ENCODE results near the gene DNMT1.
"Not testable (repeated sequence)": the region's sequence is repeated elsewhere in the genome, so short reads cannot be mapped to it uniquely, and the experiment has no call there.

The DNMT1 gene

DNA sequence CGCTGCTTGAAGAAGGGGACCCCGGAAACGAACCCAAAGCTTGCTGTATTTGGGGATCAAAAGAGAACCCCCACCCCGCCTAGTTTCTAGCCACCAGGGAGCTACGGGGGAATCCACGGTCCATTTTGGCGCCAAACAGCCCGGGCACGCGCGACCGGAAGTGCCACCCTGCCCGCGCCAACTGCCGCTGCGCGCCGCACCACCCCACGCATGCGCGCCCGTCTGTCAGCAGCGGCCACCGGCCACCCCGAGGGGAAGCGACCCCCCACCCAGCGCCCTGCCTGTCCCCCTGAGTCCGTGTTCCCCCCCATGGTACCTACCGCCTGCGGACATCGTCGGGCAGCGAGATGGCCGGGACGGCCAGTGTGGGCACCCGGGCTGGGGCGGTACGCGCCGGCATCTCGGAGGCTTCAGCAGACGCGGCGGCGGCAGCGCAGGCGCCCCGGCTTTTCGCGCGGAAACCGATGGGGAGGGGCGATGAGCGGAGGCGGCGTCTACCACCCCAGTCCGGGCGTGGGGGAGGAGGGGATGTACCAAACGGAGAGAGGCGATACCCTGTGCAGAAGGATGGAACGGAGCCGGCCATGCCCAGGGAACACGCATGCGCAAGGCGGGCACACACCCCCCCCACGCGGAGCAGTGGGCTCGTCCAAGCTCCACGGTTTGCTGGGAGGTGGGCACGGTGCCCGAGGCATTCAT is at the start of gene DNMT1:
Gene DNMT1 (minus strand): TSS at position 454 of the 699 bp plus-strand sequence. CDS start 54 bp downstream, at position 400.
- peak; percentile 97 for DNase-seq

GRCh38 chr19:10243606-10244005 is 48.9 kb upstream of the DNMT1 start:
- no peak for DNase-seq

- not testable (repeated sequence) for DNase-seq
Measured at GRCh38 chr19:10241826-10242449, 47.2 kb upstream of the DNMT1 start.

DNA sequence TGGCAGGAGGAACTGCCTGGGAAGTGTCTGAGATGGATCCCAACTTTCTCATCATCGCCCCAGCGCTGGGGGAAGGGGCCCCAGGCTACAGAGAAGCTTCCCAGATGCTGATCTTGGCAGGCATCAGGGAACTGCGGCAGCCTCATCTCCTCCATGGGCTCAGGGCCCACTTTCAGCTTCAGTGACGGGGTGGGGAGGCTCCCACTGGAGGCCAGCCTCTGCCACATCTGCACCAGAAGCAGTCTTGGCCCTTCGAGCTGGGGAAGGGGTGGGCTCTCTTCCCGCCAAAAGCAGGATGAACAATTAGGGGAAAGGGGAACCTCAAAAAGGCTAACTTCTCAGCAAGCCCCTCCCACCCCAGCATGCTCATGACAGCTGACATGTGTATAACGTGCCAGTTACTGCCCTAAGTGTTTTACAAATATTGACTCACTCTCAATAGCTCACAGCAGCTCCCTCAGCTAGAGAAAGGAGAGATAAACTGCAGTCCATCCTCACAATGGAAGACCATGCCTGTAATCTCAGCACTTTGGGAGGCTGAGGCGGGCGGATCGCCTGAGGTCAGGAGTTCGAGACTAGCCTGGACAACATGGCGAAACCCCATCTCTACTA is 43.5 kb upstream of the DNMT1 start:
- peak; percentile 90 for DNase-seq

DNA sequence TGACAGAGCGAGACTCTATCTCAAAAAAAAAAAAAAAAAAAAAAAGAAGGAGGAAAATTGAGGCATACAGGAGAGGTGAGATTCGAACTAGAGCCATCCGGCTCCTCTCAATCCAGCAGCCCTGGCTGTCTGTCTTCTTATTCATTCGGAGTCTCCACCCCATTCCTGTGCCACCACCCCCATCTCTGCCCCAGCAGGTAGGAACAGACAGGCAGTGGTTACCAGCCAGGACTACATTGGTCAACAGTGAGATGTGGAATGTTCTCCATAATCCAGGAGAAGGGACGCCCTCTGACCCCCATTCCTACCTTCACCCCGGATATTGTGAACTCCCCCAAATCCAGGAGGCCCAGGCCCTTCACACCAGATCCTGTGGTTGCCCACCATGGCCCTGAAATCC is 42.9 kb upstream of the DNMT1 start:
- no peak for DNase-seq

DNA sequence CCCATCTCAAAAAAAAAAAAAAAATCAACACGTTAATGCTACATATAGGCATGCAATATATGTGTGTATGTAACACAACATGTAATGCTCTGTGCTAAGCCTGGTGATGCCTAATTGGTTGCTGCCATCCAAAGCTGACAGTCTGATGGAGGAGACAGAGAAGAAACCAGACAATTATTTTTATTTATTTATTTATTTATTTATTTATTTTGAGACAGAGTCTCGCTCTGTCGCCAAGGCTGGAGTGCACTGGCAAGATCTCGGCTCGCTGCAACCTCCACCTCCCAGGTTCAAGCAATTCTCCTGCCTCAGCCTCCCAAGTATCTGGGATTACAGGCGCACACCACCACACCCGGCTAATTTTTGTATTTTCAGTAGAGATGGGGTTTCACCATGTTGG is 40.7 kb upstream of the DNMT1 start:
- DNase-seq = not testable (repeated sequence)

DNA sequence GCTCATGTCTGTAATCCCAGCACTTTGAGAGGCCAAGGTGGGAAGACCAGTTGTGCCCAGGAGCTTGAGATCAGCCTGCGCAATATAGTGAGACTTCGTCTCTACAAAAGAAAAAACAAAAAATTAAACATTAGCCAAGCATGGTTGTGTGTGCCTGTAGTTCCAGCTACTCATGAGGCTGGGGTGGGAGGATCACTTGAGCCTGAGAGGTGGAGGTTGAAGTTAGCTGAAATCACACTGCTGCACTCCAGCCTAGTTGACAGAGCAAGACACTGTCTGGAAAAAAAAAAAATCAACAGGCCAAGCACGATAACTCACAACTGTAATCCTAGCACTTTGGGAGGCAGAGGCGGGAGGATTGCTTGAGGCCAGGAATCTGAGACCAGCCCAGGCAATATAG is 40.2 kb upstream of the DNMT1 start:
- no peak for DNase-seq

DNA sequence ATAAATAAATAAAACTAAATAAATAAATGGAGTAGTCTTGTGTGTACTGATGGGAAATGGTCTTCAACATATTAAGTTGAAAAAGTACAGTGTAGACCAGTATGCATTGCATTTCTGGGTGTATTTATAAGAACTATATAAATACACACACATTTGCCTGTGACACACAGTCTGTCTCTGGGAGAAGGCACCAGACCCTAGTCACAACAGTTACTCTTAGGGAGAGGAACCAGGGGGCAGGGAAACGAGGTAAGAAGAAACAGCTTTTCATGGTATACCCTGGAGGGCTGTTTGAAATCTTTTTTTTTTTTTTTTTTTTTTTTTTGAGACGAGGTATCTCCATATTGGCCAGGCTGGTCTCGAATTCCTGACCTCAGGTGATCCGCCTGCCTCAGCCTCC is 39.2 kb upstream of the DNMT1 start:
- no peak for DNase-seq

- DNase-seq = no peak
Measured at GRCh38 chr19:10231612-10232228, 37.0 kb upstream of the DNMT1 start.

DNA sequence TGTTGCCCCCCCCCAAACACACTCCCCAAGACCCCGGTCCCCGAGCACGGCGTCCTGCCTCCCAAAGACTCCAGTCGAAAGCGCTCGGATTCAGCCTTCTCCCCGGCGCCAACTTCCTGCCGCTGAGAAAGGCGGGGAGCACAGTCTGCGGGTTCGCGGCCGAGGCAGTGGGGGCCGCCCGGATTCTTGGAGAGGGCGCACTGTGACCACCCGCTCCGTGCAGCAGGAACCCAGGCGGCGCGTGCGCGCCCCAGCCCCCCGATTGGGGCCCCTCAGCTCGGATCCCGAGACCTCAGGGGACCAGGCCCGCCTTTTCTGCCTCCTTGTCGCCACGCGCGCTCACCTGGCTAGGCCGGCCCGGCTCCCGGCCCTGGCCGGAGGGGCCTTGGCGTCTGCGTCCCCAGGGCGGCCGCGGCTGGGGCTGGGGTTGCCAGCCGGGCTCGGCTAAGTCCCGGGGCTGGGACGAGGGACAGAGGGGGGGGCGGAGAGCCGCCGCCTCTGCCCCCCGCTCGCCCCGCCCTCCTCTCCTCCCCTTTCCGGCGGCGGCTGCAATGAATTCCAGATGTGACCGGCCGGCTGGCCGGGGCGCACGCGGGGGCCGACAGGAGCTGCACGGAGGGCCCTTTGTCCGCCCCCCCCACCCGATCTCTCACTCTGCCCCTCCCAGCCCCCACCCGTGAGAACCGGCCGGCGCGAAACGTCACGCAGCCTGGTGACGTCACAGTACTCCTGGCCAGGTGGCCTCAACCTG is 36.3 kb upstream of the DNMT1 start, which contains the start of gene S1PR2:
Gene S1PR2 (minus strand): TSS at position 471 of the 751 bp plus-strand sequence. CDS start 6,426 bp downstream, outside the sequence.
- DNase-seq = peak; percentile 92

- DNase-seq = peak; percentile 74
Measured at GRCh38 chr19:10230173-10230860, 35.6 kb upstream of the DNMT1 start.

DNA sequence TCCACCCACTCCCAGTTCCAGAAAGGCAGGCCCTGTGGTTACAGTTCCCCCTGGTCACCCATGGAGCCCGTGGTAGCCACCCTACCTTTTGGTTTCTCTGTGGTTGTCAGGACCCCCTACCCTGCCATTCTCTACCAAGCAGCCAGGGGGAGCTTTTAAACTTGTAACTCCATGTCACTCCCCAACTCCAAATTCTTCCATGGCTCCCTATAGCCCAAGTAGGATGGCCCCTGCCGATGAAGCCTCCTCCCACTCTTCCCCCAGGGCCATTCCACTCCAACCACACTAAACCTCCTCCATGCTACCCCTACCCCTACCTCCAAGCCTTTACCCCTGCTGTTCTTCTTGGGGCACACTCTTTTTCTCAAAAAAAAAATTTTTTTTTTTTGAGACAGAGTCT is 34.2 kb upstream of the DNMT1 start:
- no peak for DNase-seq

DNA sequence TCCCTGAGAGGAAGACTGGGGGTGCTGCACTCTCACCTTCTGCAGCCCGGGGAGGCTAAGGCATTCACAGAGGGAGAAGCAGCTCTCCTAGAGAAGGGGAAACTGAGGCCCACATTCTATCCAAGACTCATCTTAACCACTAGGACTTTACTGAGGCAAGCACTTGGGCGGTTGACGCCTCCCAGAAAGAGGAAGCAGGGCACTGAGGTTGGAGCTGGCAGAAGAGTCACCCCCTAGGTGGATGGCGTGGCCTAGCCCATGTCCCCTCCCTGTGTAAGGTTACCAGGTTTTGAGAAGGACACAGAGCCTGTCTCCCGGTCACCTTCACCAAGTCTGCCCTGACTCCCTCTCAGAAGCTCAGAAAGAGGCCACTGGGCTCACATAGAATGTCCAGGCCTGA is 33.6 kb upstream of the DNMT1 start:
- DNase-seq = no peak

DNA sequence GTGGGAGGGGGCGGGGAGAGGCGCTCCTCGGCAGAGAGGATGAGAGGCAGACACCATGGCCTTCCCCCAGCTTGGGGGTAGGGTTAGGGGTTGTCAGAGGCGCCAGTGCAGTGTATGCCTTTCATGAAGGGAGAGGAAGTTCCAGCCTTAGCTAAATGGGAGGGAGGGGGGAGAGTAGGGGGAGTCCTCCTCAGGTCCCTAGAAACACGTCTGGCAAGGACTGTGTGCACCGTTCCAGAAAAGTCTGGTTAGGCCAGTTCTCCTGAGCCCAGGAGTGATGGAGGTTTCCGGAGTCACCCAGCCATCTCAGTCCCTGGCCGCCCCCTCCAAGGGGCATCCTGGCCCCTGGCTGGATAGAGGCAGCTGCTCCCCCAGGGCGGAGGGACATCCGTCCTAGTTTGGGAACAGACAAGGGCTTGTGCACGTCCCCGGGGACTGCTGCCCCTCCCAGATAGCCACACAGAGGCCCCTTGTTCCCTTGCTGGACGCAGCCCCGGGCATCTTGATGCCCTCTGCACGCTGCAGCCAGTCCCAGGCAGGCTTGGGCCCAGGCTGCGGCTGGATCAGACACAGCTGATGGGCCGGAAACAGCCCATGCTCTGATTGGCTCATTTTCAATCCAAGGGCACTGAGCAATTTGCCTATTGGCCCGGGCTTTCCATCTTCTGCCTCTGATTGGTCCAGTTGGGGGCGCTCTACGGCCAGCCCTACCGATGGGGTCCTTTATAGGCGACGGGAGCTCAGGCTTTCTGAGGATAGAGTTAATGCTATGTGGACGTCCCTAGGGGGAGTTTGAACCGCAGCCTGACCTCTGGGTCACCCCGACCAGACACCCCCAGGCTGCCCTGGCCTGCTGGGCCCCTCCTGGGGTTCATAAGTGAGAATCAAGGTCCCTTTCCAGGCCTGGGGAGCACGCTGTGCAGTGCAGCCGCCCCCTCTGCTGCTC is 32.5 kb upstream of the DNMT1 start:
- DNase-seq = no peak

DNA sequence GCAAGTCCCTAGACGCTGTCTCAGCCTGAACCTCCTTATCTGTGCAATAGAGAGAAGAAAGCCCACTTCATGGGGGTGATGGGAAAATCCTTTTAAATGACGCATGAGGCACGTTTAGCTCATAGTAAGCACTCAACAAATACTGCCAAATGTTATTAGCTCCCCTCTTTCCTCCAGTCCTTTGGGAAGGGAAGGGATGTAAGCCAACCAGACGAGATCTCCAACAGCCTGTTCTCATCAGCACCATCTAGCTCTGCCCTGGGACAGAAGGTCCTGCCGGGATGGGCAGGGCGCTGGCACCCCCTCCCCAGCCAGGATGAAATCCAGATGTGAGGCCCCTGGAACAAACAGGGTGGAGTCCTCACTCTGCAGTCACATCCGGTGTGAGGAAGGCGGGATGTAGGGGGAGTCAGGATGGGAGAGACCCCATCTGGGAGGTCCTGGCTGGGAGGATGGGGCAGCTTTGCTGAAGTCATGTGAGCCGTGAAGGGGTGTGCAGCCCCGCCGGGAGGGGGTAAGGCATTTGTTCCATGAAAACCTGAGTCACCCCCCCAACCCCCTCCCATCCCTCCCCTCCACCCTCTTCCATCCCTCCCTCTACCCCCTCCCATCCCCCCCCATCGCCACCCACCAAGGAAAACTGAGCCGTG is 31.7 kb upstream of the DNMT1 start:
- peak; percentile 93 for DNase-seq

- DNase-seq = no peak
Measured at GRCh38 chr19:10226021-10226375, 31.2 kb upstream of the DNMT1 start.

DNA sequence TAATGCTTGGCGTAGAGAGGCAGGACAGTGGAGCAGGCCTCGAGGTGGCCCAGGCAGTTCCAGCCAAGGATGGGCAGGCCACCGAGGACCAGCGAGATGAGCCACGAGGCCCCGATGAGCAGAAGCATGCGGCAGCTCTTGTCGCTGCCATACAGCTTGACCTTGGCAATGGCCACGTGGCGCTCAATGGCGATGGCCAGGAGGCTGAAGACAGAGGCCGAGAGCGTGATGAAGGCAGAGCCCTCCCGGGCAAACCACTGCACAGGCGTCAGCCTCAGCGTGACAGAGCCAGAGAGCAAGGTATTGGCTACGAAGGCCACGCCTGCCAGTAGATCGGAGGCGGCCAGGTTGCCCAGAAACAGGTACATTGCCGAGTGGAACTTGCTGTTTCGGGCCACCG is 29.6 kb upstream of the DNMT1 start:
- DNase-seq = no peak

DNA sequence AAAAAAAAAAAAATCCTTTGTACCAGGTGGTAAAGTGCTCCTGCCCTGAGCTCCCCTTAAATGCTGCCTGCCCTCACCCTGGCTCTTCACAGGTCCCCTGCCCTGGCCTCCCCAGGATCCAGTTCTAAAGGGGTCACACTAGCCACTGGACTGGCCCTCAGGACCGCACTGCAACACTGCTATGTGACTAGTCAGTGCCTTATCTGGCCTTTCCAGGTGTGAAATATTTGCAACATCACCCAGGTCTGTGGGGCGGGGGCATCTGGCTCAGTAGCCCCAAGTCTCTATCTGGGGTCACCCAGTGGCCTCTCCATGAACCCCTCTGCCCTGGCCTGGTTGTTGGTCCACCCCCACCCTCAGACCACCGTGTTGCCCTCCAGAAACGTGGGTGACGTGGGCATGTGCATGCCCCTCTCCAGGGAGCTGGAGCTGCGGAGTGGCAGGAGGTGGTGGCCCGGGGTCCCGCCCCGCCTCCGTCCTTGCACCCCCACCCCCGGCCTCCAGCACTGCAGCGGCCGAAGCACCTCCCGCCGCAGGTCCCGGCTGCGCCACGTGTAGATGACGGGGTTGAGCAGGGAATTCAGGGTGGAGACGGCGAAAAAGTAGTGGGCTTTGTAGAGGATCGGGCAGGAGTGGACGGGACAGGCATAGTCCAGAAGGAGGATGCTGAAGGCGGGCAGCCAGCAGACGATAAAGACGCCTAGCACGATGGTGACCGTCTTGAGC is 28.9 kb upstream of the DNMT1 start:
- no peak for DNase-seq

DNA sequence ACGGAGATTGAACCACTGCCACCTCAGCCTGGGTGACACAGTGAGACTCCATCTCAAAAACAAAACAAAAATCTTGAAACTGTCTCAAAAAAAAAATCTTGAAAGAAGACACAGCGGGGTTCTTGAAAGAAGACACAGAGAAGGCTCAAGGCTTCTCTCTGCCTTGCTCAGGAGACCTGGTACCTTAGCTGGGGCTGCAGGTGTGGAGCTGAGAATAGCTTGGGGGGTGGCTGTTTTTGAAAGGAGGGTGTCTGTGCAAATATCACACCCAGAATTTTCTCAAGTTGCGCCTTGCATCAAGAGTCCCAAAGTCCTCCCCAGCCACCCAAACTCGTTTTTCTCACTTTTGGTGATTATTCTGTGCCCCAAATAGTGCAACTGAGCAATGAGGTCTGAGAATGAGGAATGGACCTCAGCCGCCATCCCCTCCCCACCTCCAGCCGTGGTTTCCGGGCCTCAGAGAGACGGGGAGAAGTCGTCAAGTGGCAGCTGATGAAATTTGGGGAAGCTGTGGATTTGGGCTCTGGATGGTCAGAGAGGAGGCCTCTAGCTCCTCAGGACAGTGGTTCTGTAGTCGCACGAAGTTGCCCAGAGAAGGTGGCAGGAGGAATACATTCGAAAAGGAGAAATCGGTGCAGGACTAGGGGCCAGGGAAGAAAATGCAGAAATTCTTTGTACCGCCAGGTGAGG is 27.6 kb upstream of the DNMT1 start:
- DNase-seq = no peak
